ENCODE results near the gene MBOAT2.

DNA sequence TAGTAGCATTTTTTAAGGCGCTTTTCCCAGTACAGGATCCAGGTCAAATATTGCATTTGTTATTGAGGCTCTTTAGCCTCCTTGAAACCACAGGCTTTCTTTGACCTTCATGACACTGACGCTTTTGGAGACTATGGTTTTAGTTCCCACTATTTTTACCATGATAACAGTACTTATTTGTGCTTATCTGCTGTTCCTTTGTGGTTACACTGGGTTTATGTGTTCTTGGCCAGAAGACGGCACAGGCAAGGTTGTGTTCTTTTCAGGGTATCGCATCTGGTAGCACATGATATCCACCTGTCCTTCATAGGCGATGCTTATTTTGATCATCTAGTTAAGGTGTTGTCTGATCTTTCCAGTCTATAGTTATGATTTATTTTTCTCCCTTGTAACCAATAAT is 16.8 kb upstream of the MBOAT2 start:
- TF ChIP-seq, protein P1, sequence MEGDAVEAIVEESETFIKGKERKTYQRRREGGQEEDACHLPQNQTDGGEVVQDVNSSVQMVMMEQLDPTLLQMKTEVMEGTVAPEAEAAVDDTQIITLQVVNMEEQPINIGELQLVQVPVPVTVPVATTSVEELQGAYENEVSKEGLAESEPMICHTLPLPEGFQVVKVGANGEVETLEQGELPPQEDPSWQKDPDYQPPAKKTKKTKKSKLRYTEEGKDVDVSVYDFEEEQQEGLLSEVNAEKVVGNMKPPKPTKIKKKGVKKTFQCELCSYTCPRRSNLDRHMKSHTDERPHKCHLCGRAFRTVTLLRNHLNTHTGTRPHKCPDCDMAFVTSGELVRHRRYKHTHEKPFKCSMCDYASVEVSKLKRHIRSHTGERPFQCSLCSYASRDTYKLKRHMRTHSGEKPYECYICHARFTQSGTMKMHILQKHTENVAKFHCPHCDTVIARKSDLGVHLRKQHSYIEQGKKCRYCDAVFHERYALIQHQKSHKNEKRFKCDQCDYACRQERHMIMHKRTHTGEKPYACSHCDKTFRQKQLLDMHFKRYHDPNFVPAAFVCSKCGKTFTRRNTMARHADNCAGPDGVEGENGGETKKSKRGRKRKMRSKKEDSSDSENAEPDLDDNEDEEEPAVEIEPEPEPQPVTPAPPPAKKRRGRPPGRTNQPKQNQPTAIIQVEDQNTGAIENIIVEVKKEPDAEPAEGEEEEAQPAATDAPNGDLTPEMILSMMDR (IDR thresholded peaks at IDR 0.05) = no peak
- no peak for TF ChIP-seq POLR2A (IDR thresholded peaks at IDR 0.05)
